Stimulated activated CD8-positive, alpha-beta memory T cell treated with anti-CD3 and anti-CD28 coated beads, Interleukin-15, amount 100 ng/mL, for 24 hours (primary cell): ENCODE data around the gene MAN1C1.
"Not testable (repeated sequence)": the region's sequence is repeated elsewhere in the genome, so short reads cannot be mapped to it uniquely, and the experiment has no call there.

Experiments used
- DNase-seq: peaks from one replicate; pipeline ENCODE4 v3.0.0-alpha.2; 2020; ENCODE audit warnings: low read depth

Gene MAN1C1

GRCh38 chr1:25680701-25681100 is 64.1 kb downstream of the MAN1C1 start:
- DNase-seq: no peak

DNA sequence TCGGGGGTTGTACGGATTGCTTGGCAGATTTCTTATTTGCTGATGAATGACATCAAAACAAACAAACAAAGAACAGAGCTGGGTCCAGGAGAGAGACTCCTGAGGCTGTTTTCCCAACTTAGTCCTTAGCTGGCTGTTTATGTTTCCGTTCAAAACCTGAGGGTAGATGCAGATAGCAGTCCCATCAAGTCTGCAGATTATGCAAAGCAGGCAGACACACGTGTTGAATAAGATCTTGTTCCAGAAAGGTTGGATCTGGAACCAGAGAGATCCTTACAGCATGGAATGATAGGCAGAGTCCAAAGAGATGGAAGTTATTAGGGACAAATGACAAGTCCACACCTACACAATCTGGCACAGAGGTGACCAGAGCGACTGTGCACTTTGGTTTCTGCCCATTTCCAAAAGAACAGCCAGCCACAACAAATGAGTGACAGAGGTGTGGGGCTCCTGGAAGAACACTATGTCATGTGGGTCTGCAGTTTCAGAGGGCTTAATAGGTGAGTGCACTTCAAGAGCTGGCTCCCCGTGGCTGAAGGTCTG is 65.5 kb downstream of the MAN1C1 start:
- DNase-seq: no peak

- DNase-seq: no peak
These were observed 66.6 kb downstream of the MAN1C1 start for GRCh38 chr1:25683177-25683576.

GRCh38 chr1:25683731-25684130 is 67.1 kb downstream of the MAN1C1 start:
- DNase-seq: no peak

GRCh38 chr1:25684216-25684965 is 67.8 kb downstream of the MAN1C1 start:
- no peak for DNase-seq

DNA sequence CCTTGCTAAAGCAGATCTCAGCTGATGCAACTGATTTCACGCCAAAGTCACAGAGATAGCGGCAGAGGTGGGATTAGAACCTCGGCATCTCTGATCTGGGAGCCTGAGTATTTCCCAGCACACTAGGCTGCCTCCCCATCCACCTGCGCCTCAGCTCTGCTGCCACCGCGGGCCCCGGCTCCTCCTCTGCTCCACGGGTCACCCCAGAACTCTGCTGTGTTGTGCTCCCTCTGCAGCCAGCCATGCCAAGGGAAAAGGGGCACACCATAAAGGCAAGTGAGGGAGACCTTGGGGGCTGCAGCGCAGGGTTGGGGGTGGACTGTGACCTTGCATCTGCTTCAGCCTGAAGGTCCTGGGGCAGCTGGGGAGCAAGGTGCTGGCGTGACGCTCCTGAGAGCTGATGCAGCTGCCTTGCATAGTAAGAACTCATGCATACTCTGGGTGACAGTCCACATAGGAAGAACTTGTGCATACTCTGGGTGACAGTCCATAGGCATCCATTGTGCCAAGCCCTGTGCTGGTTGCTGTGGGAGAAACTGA is 68.7 kb downstream of the MAN1C1 start:
- no peak for DNase-seq

DNA sequence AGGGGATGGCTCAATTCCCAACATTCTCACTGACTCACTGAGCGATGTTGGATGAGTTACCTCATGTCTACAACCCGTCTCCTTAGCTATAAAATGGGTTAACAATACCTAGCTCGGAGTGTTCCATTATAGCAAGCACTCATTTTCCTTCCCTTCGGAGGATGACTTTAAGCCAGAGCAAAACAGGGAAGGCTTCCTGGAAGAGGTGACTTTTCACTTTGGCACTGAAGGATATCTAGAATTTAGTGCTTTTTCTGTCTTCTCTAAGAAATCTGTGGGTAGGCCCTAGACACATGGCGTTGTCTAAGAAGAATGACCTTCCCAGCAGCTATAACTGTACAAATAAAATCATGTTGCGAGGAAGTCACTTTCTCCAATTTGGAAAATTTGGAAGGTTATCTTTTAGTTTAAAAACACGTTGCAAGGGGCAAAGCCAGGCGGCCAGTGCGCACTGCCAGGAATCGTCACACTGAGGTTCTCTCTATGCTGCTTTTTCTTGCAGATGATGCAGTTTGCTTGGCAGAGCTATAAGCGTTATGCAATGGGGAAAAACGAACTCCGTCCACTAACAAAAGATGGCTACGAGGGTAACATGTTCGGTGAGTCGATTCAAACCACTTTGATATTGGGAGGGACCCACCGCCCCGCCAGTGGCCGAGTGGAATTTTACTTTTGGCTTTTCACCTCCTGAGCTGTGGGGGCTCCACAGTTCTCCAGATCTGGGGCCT is 69.5 kb downstream of the MAN1C1 start:
- no peak for DNase-seq

DNA sequence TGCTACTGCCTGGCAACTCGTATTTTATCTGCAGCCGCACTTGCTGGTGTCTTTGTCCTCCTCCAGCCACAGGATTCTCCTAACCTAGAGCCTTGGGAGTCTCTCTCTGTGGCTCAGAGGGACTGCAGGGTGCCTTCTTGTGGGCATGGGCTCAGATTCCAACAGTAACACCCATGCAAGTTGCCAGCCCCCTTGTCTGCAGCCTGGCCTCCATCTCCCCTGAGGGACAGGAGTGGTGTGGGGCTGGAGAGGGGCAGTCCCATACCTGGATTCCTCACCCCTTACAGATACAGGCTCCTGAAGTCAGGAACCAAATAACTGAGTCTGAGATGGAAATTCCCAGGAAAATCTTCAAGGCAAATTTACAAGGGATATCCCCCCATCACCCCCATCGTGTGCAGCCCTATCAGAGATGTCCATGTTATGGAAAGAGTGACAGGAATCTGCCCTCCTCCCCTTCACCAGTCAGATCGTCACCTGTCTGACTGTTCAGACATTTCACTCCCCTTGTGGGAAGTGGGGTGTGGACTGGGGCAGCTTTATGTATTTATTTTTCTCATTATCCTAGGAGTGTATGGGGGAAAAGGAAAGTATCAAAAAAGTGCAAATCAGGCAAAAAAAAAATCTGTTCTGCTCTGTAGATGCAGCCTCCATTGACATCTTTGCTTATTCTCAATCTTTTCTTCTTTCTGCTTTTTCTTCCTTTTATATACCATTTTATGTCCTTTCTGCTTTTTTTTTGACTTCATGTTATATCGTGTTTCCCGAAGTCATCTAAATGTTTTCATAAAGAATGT is 70.8 kb downstream of the MAN1C1 start:
- no peak for DNase-seq

DNA sequence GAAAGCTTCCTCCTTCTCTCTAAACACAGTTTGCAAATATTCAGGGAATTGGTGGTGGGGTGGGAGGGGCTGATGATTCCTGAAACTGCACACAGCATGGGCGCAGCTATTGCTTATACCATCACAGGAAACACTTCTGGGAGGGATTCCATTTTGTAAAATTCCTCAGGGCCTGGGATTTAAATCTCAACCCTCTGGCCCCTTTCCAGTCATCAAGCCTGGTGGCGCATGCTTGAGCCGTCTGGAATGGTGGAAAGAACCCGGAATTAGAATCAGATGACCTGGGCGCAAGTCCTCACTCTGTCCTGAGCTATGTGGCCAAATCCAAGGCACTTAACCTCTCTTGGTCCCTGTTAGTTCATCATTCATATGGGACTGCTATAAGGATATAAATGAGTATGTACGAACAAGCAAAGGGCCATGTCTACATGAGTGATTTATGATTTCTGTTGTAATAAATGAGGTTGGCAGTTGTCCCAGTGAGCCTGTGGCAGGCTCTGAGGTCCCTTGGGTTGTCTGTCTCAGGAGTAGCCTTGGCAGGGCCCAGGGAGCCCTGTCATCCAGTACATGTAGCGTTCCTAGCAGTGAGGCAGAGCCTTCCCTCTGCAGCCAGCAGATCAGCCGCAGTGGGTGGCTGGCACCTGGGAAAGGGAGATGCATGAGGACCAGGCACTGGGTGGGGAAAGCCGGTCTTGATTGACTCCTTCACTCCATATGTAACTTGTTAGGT is 72.0 kb downstream of the MAN1C1 start:
- no peak for DNase-seq

GRCh38 chr1:25689686-25690381 is 73.2 kb downstream of the MAN1C1 start:
- DNase-seq: no peak

DNA sequence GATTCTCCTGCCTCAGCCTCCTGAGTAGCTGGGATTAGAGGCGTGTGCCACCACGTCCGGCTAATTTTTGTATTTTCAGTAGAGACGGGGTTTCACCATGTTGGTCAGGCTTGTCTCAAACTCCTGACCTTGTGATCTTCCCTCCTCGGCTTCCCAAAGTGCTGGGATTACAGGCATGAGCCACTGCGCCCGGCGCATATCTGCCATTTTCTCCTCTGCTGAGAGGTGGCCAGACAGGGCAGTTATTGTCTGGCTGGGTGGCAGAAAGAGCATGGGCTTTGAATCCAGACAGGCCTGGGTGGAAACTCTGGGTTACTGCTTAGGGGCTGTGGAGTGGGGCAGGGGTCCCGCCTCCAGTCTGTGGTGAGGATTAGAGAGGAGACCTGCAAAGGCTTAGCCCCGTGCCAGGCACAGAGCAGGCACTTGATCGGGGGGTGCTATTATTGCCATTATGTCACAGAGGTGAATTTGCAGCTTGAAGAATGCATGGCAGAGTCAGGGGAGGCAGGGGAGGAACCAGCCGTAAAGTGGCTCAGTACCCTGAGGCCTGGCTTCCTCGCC is 73.9 kb downstream of the MAN1C1 start:
- no peak for DNase-seq

DNA sequence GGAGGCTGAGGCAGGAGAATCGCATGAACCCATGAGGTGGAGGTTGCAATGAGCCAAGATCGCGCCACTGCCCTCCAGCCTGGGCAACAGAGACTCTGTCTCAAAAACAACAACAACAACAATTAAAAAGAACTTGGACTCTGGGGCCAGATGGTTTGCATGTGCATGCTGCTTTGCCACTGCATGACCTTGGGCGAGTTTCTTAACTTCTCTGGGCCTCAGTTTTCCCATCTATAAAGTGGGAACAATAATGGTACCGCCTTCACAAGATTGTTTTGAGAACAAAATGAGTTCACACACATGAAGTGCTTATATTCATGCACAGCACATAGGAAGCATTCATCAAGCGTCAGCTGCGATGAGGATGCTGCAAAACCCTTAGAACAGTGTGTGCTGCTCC is 74.6 kb downstream of the MAN1C1 start:
- no peak for DNase-seq

DNA sequence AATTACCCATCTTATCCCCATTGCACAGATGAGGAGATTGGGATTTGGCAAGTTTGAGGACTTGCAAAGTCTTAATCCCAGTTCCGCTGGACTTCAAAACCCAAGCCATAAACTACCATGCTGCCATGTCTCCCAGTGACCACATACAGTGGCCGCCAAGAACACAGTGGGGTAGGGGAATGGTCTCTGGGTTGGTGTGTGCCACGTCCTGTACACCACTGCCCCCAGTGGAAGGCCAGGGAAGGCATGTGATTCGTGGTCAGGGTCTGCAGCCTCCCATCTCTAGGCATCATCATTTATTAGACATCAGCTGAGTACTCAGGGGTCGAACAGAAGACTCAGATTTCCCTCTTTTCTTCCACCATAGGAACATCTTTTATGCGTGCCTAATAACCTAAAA is 76.0 kb downstream of the MAN1C1 start:
- no peak for DNase-seq

- no peak for DNase-seq
These were observed 77.8 kb downstream of the MAN1C1 start for GRCh38 chr1:25694167-25695007.

DNA sequence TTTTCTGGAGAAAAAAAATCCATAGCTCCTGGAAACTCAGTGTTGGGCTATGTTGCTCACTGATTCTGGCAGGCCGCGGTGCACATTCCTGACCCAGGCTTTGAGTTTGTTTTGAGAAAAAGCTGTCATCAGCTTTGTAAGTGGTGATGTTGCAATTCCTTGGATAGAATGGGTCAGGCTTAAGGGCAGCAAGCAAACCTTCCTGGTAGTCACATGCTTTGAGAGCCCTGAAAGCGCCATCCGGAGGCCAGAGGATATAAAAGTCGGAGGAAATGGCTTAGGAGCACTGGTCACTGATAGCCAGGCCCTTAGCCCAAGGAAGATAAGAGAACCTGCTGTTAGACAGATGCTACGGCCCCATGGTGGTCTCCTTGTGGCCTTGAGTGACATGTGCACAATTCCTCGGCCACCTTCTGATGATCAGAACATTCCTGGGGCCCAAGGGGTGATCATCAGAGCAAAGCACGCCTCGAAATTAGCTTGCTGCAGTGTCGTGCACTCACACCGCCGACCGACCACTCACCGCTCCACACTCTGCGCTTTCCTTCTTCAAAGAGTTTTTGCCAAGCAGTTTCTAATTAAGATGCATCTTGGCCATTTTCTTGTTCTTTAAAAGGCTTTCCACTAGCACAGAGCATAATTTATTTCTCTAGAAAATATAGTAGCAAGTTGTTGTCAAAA is 78.6 kb downstream of the MAN1C1 start:
- no peak for DNase-seq

DNA sequence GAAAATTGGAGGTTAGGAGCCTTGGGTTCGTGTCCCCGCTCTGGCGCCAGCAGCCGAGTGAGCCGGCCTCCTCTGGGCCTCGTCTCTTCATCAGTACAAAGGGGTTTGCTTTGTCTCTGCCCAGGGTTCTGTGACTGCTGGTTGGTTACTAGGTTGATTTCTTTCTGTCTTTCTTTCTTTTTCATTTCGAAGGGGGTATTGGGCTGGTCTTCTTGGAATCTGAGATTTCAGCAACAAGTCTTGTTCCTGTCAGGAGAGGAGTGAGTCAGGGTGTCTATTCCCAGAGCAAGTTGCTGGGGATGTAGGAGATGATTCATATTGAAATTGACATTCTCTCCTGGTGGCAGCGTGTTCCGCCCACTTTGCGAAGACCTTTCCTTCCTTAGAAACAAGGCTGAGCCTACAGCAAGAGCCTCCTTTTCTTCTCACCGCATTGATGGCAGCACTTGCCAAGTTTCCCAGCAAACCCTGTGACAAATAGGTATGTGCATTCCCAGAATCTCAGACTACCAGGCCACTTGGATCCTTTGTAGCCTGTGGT is 79.2 kb downstream of the MAN1C1 start:
- DNase-seq: no peak

- DNase-seq: not testable (repeated sequence)
These were observed 80.1 kb downstream of the MAN1C1 start for GRCh38 chr1:25696643-25697042.

DNA sequence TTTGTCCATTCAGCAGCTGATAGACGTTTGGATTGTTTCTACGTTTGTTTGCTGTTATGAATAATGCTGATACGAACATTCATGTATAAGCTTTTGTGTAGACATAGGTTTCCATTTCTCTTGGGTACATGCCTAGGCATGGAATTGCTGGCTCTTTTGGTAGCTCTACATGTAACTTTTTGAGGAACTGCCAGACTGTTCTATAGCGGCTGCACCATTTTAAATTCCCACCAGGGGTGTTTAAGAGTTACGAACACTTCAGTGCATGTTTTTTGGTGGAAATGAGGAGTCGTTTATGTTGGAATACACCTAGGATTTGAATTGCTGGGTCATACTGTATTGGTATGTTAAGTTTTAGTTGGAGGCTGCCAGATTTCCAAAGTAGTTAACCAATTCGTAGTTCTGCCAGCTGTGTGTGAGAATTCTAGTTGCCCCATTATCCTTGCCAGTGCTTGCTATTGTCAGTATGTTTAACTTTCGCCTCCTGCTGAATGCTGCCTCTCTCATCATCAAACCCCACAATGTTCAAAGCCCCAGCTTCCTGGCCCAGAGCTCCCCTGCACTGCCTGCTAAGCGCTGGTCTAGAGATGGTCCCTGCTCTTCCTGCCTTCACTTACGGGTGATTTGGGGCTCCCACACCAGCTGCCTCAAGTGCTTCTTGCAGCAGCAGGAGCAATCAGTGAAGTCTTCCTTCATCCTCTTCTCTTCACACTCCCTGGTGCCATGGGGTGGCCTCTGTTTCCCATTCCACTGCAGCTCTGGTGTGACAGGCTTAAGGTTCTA is 81.0 kb downstream of the MAN1C1 start:
- DNase-seq: no peak
